Effector CD8-positive, alpha-beta T cell (primary cell): ENCODE results near the gene FTCD.

Experiments used
- DNase-seq: peaks from one replicate; lab custom pipeline; 2025; lab: John Stamatoyannopoulos, UW

The FTCD gene

GRCh38 chr21:46124083-46124925 is 31.1 kb downstream of the FTCD start:
- DNase-seq, result no peak

- DNase-seq, result no peak
These were observed 32.4 kb downstream of the FTCD start for GRCh38 chr21:46122758-46123683.

GRCh38 chr21:46122237-46122671 is 33.1 kb downstream of the FTCD start:
- DNase-seq, result no peak

- no peak for DNase-seq
These were observed 33.8 kb downstream of the FTCD start for GRCh38 chr21:46121286-46122221.

- DNase-seq, result no peak
These were observed 34.8 kb downstream of the FTCD start for GRCh38 chr21:46120301-46121285.

- DNase-seq, result no peak
These were observed 35.6 kb downstream of the FTCD start for GRCh38 chr21:46119637-46120271.

GRCh38 chr21:46119144-46119636 is 36.2 kb downstream of the FTCD start:
- DNase-seq, result no peak

GRCh38 chr21:46118316-46119143 is 36.8 kb downstream of the FTCD start:
- no peak for DNase-seq

GRCh38 chr21:46117586-46118315 is 37.6 kb downstream of the FTCD start:
- DNase-seq, result no peak

- no peak for DNase-seq
These were observed 38.4 kb downstream of the FTCD start for GRCh38 chr21:46116776-46117585.

- DNase-seq, result no peak
These were observed 39.1 kb downstream of the FTCD start for GRCh38 chr21:46116189-46116775.

- no peak for DNase-seq
These were observed 39.8 kb downstream of the FTCD start for GRCh38 chr21:46115441-46116188.

GRCh38 chr21:46114963-46115362 is 40.4 kb downstream of the FTCD start:
- DNase-seq, result no peak

GRCh38 chr21:46113497-46114176 is 41.7 kb downstream of the FTCD start:
- DNase-seq, result no peak

- DNase-seq, result no peak
These were observed 42.6 kb downstream of the FTCD start for GRCh38 chr21:46112725-46113215.
